ENCODE results near the gene TXNRD3. TPM values are rescaled to one million over a fixed set of nuclear protein-coding genes. Genes with fewer than 3 reads are reported as not detected.

Gene TXNRD3
- total and polyA plus RNA-seq, 2 of the 4 experiments (the other 2 are of a cell fraction) = 3.9 to 8.4 TPM

DNA sequence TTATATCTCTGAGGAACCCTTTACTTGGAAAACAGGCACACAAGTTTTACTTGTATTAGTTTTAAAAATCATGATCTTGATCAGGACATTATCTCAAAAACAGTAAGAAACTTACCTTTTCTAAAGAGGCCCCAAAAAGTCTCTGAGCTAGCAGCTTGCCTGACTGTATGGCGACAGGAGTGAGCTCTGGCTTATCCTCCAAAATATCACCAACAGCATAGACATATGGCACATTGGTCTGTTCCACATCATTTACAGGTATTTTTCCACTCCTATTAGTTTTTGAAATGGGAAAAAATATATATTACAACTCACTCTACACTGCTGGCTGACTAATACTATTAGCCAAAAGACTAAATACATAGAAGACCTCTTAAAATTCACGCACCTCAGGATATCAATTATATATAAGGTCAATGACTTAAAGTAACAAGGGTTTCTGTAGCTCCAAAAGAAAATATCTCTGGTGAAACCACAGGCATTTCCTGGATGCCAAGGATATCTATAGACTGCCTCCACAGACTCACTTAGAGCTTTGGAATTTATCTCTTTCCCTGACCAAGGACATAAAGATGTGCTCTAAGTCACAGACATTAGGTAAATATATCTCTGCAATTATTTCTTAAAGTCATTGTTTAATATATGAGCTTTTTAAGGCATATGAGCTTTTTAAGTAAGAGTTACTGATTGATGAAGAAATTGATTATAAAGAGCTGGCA, 33.1 kb downstream of the TXNRD3 start:
- peak overlapping the region; percentile 46 for H3K27ac ChIP-seq (ENCODE audit: insufficient read depth, low read length)
- peak overlapping the region; percentile 67 for H2BK5ac ChIP-seq (ENCODE audit: low read depth, low read length, poor library complexity, severe bottlenecking)
- no peaks in the 10 kb centered on the region for H3K27me3 ChIP-seq (ENCODE audit: control insufficient read depth, insufficient read depth, low read length)
- no CpG with 5 or more reads among the region's 2 CpGs for WGBS, 2 experiments (ENCODE audit: extremely low coverage in 2 of 2, insufficient read length in 1 of 2)
- no peak overlapping the region for H3K23ac ChIP-seq (ENCODE audit: low read depth, low read length)
- dilution Hi-C loops (cut with HindIII; ENCODE audit: low sequenced_read_pairs, unreplicated experiment) = no loop called here
- DNase-seq = peak; percentile 59
- H2AFZ ChIP-seq (replicated peaks; ENCODE audit: low read length, poor library complexity) = no peak overlapping the region
- peaks cover 10% of the 10 kb centered on the region for H3K4me1 ChIP-seq (ENCODE audit: control insufficient read depth, insufficient read depth, low read length)
- H3K36me3 ChIP-seq (ENCODE audit: control insufficient read depth, insufficient read depth, low read length) = no peaks in the 10 kb centered on the region
- H3K4me2 ChIP-seq (ENCODE audit: low read depth, low read length) = peak overlapping the region; percentile 35; the same call in 1 of the 2 replicates
- no peaks in the 10 kb centered on the region for H3K9me3 ChIP-seq (ENCODE audit: control insufficient read depth, insufficient read depth, low read length)
- H3K9me1 ChIP-seq (ENCODE audit: insufficient read depth, low read length) = peaks cover 9% of the 10 kb centered on the region
- H4K8ac ChIP-seq (ENCODE audit: low read depth in 2 of 2, low read length in 2 of 2) = peak overlapping the region in 1 of 2 experiments; percentile 65; a peak in 1 of 4 replicates
- H3K4me3 ChIP-seq (ENCODE audit: insufficient read depth, low read depth, low read length) = no peak overlapping the region
- ChIA-PET CTCF (interaction anchor here (0.6 to 1.2 kb wide), 2 partner anchors 9 to 11 kb away, joined by 3 read pairs; no protein-coding TSS in a partner anchor), POLR2A (ENCODE audit: unreplicated experiment) (no interaction called here)
- no peak overlapping the region; the same call in 1 of the 2 replicates for H3K56ac ChIP-seq (ENCODE audit: extremely low read depth, insufficient read depth, low read length)
- ATAC-seq (ENCODE audit: low read depth) = peak; percentile 79
- H2BK120ac ChIP-seq (ENCODE audit: low read depth, low read length) = peak overlapping the region; percentile 86; the same call in 1 of the 2 replicates
- H2AK9ac ChIP-seq (replicated peaks; ENCODE audit: low read depth, low read length, poor library complexity) = no peak overlapping the region
- H3K14ac ChIP-seq (replicated peaks; ENCODE audit: low read depth, low read length) = no peak overlapping the region
- H2AK5ac ChIP-seq (ENCODE audit: low read depth, low read length) = peak overlapping the region; percentile 62; the same call in 1 of the 2 replicates
- H3K18ac ChIP-seq (ENCODE audit: low read depth, low read length) = peak overlapping the region; percentile 66; the same call in 1 of the 2 replicates
- no TSS peak for BruUV-seq (replicated peaks)
- TF ChIP-seq MAFK (IDR thresholded peaks at IDR 0.05; ENCODE audit: low read depth, low read length) = no peak
- TF ChIP-seq RAD21 (IDR thresholded peaks at IDR 0.05; ENCODE audit: low read length) = no peak
- no peak for TF ChIP-seq POLR2A (IDR thresholded peaks at IDR 0.05; ENCODE audit: low read depth, low read length)
- TF ChIP-seq CEBPB (IDR thresholded peaks at IDR 0.05; ENCODE audit: low read depth, low read length) = no peak
- TF ChIP-seq, protein P1, sequence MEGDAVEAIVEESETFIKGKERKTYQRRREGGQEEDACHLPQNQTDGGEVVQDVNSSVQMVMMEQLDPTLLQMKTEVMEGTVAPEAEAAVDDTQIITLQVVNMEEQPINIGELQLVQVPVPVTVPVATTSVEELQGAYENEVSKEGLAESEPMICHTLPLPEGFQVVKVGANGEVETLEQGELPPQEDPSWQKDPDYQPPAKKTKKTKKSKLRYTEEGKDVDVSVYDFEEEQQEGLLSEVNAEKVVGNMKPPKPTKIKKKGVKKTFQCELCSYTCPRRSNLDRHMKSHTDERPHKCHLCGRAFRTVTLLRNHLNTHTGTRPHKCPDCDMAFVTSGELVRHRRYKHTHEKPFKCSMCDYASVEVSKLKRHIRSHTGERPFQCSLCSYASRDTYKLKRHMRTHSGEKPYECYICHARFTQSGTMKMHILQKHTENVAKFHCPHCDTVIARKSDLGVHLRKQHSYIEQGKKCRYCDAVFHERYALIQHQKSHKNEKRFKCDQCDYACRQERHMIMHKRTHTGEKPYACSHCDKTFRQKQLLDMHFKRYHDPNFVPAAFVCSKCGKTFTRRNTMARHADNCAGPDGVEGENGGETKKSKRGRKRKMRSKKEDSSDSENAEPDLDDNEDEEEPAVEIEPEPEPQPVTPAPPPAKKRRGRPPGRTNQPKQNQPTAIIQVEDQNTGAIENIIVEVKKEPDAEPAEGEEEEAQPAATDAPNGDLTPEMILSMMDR (conservative IDR thresholded peaks at IDR 0.05; ENCODE audit: low read depth, low read length) = no peak
- TF ChIP-seq SMC3 (IDR thresholded peaks at IDR 0.05; ENCODE audit: low read depth, low read length) = no peak
- H4K91ac ChIP-seq (ENCODE audit: insufficient read depth, low read depth, low read length) = peak overlapping the region; percentile 69; the same call in 1 of the 2 replicates
- H2BK15ac ChIP-seq (ENCODE audit: low read depth, low read length) = peak overlapping the region; percentile 60; the same call in 2 of the 3 replicates
- no peak overlapping the region for H3K9ac ChIP-seq (ENCODE audit: low read depth, low read length)
- in situ Hi-C loops (cut with MboI; ENCODE audit: low sequenced_read_pairs) = no loop called here
- intact Hi-C loops (cut with micrococcal nuclease) = no loop called here
- peak overlapping the region; percentile 66 for H2BK20ac ChIP-seq (ENCODE audit: low read depth, low read length)
- H4K20me1 ChIP-seq (ENCODE audit: insufficient read depth, low read length) = no peaks in the 10 kb centered on the region
- H3K79me1 ChIP-seq (ENCODE audit: low read depth in 1 of 2, low read length in 2 of 2) = no peaks in the 10 kb centered on the region
- H4K5ac ChIP-seq (ENCODE audit: low read depth, low read length) = 0 out of 2 replicates have a peak overlapping the region, but pooled peaks have one; percentile 38
- peak overlapping the region; percentile 68; the same call in 1 of the 2 replicates for H3K4ac ChIP-seq (ENCODE audit: low read depth, low read length)
